NCI-H345 (cell line): Measurements from ENCODE around the gene PCDHGA9.
"Not testable (repeated sequence)": the region's sequence is repeated elsewhere in the genome, so short reads cannot be mapped to it uniquely, and the experiment has no call there.

ENCODE experiments used
- DNase-seq: peaks from one replicate; lab custom pipeline; 2025; lab: John Stamatoyannopoulos, UW

PCDHGA9 gene

DNA sequence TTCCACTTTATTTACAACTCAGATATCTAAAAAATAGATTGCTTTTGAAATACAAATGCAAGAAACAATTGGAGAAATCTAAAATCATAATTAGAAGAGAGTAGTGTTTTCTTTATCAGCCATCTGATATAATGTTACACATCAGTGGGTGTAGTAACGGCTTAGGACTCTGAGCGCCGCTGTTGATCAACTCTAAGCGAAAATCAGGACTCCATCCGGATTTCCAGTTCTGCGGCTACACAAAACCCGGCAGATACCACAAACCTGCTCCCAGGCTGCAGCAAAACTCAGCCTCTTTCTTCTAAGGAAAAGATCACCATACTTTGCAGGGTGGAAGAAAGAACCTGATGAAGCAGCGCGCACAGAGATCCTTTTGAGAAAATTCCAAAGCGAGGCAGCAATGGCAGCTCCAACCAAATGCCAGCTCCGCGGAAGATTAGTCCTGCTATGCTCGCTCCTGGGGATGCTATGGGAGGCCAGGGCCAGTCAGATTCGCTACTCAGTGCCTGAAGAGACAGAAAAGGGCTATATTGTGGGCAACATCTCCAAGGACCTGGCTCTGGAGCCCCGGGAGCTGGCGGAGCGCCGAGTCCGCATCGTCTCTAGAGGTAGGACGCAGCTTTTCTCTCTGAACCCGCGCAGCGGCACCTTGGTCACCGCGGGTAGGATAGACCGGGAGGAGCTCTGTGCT is at the start of gene PCDHGA9:
TSS of gene PCDHGA9 (plus strand) at position 226 of the 691 bp plus-strand sequence. CDS start at position 401, 175 bp downstream.
- DNase-seq: no peak

- DNase-seq: no peak
Observed at GRCh38 chr5:141354900-141355469, 47.6 kb upstream of the PCDHGA9 start, which contains the start of gene PCDHGA4. Gene PCDHGA4 (plus strand): TSS chr5:141355021. CDS start chr5:141355108, 87 bp downstream.

DNA sequence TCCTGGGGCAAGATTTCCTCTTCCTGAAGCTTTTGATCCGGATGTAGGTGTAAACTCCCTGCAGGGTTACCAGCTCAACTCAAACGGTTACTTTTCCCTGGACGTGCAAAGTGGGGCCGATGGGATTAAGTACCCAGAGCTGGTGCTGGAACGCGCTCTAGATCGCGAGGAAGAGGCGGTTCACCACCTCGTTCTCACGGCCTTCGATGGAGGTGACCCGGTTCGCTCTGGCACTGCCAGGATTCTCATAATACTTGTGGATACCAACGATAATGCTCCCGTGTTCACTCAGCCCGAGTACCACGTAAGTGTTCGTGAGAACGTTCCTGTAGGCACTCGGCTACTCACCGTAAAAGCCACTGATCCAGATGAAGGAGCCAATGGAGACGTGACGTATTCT is 46.9 kb upstream of the PCDHGA9 start:
- no peak for DNase-seq

GRCh38 chr5:141356133-141356532 is 46.4 kb upstream of the PCDHGA9 start:
- no peak for DNase-seq

- no peak for DNase-seq
Observed at GRCh38 chr5:141356950-141357349, 45.6 kb upstream of the PCDHGA9 start.

DNA sequence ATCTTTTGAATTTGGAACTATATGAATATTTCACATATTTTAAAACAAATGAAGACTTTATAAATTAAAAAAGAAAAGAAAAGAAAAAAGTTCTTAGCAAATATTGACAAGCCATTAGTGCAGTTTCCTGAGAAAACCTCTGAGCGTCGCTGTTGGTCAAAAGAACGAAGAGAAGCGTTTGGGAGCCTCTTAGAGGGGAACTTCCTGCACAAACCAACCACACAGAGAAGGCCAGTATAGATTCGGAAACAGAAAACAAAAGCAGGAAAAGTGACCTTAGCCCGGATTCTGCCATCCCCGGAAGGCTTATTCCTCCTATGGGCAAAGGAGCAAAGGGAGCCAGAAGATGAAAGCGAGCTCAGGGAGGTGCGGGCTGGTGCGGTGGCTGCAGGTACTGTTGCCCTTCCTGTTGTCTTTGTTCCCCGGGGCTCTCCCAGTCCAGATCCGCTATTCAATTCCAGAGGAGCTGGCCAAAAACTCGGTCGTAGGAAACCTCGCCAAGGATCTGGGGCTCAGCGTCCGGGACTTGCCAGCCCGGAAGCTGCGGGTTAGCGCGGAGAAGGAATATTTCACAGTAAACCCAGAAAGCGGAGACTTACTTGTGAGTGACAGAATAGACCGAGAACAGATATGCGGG is 42.7 kb upstream of the PCDHGA9 start, which contains the start of gene PCDHGB2:
TSS of gene PCDHGB2 (plus strand) at position 205 of the 637 bp plus-strand sequence. CDS start at position 347, 142 bp downstream.
- no peak for DNase-seq

DNA sequence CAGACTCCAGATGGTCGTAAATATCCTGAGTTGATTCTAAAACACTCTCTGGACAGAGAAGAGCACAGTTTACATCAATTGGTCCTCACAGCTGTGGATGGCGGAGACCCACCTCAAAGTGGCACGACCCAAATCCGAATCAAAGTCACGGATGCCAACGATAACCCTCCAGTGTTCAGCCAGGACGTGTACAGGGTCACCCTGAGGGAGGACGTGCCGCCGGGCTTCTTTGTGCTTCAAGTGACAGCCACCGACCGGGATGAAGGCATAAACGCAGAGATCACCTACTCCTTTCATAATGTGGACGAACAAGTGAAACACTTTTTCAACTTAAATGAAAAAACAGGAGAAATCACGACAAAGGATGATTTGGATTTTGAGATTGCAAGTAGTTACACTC is 41.9 kb upstream of the PCDHGA9 start:
- no peak for DNase-seq

GRCh38 chr5:141362719-141363118 is 39.9 kb upstream of the PCDHGA9 start:
- no peak for DNase-seq

DNA sequence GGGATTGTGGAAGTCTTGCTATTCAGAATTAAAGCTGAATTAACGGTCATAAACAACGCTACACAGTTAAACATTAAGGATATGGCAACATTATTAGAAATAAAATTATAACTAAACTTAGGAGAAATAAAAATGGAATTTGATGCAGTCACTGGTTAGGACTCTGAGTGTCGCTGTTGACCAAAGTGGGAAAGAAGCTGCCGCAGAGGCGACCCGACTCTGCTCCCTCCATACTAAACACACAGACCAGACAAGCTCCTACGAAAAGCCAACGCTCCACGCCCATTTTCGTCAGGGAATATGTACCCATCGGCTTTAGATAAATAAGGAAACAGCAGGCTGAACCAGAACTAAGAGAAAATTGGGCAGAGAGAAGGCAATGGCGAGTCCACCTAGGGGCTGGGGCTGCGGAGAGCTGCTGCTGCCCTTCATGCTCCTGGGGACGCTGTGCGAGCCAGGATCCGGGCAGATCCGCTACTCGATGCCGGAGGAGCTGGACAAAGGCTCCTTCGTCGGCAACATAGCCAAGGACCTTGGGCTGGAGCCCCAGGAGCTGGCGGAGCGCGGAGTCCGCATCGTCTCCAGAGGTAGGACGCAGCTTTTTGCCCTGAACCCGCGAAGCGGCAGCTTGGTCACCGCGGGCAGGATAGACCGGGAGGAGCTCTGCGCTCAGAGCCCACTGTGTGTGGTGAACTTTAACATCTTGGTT is 38.5 kb upstream of the PCDHGA9 start, which contains the start of gene PCDHGA5:
TSS of gene PCDHGA5 (plus strand) at position 211 of the 709 bp plus-strand sequence. CDS start at position 380, 169 bp downstream.
- DNase-seq: no peak

GRCh38 chr5:141366016-141366896 is 36.3 kb upstream of the PCDHGA9 start:
- no peak for DNase-seq

DNA sequence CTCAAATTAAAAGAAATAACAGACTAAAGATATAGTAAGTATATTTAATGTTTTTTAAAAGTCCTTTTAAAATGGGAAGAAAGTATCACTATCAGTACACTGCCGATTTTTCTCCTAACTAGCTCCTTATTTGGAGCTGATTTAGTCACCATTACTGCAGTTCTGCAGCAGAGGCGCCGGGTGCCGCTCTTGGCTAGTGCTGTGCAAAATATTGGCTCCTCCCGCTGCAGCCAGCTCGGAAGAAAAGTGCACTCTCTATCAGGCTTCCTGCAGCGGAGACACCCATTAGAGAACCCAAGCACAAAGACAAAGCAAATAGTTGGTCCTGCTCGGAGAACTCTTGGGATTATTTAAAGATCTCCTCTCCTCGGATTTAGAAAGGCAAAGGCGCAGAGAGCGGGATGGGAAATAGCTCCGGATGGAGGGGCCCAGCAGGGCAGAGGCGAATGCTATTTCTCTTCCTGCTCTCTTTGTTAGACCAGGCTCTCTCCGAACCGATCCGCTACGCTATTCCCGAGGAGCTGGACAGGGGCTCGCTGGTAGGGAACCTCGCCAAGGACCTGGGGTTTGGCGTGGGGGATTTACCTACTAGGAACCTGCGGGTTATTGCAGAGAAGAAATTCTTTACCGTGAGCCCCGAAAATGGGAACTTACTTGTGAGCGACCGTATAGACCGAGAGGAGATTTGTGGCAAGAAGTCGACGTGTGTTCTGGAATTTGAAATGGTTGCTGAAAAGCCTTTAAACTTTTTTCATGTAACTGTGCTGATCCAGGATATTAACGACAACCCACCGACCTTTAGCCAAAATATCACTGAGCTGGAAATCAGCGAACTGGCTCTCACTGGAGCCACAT is 32.4 kb upstream of the PCDHGA9 start, which contains the start of gene PCDHGB3:
TSS of gene PCDHGB3 (plus strand) at position 249 of the 855 bp plus-strand sequence. CDS start at position 402, 153 bp downstream.
- DNase-seq: no peak

DNA sequence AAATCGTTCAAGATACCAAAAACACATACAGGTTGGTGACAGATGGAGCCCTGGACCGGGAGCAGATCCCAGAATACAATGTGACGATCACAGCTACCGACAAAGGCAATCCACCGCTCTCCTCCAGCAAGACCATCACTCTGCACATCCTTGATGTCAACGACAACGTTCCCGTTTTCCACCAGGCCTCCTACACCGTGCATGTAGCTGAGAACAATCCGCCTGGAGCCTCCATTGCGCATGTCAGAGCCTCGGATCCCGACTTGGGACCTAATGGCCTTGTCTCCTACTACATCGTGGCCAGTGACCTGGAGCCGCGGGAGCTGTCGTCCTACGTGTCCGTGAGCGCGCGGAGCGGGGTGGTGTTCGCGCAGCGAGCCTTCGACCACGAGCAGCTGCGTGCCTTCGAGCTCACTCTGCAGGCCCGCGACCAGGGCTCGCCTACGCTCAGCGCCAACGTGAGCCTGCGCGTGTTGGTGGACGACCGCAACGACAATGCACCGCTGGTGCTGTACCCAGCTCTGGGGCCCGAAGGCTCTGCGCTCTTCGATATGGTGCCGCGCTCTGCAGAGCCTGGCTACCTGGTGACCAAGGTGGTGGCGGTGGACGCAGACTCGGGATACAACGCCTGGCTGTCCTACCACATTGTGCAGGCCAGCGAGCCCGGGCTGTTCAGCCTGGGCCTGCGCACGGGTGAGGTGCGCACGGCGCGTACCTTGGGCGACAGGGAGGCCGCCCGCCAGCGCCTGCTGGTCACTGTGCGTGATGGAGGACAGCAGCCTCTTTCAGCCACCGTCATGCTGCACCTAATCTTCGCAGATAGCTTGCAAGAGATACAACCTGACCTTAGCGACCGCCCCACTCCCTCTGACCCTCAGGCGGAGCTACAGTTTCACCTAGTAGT is 30.8 kb upstream of the PCDHGA9 start:
- no peak for DNase-seq

- DNase-seq: no peak
Observed at GRCh38 chr5:141373673-141374317, 28.8 kb upstream of the PCDHGA9 start, which contains the start of gene PCDHGA6. Gene PCDHGA6 (plus strand): TSS chr5:141373891. CDS start chr5:141374084, 193 bp downstream.

- no peak for DNase-seq
Observed at GRCh38 chr5:141374627-141375026, 28.0 kb upstream of the PCDHGA9 start.

DNA sequence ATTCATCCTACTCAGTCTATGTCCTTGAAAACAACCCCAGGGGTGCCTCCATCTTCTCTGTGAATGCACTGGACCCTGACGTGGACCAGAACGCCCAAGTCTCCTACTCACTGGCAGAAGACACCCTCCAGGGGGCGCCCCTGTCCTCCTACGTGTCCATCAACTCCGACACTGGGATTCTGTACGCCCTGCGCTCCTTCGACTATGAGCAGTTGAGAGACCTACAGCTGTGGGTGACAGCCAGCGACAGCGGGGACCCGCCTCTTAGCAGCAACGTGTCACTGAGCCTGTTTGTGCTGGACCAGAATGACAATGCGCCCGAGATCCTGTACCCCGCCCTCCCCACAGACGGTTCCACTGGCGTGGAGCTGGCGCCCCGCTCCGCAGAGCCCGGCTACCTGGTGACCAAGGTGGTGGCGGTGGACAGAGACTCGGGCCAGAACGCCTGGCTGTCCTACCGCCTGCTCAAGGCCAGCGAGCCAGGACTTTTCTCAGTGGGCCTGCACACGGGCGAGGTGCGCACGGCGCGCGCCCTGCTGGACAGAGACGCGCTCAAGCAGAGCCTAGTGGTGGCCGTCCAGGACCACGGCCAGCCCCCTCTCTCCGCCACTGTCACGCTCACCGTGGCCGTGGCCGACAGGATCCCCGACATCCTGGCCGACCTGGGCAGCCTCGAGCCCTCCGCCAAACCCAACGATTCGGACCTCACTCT is 27.0 kb upstream of the PCDHGA9 start:
- DNase-seq: not testable (repeated sequence)

DNA sequence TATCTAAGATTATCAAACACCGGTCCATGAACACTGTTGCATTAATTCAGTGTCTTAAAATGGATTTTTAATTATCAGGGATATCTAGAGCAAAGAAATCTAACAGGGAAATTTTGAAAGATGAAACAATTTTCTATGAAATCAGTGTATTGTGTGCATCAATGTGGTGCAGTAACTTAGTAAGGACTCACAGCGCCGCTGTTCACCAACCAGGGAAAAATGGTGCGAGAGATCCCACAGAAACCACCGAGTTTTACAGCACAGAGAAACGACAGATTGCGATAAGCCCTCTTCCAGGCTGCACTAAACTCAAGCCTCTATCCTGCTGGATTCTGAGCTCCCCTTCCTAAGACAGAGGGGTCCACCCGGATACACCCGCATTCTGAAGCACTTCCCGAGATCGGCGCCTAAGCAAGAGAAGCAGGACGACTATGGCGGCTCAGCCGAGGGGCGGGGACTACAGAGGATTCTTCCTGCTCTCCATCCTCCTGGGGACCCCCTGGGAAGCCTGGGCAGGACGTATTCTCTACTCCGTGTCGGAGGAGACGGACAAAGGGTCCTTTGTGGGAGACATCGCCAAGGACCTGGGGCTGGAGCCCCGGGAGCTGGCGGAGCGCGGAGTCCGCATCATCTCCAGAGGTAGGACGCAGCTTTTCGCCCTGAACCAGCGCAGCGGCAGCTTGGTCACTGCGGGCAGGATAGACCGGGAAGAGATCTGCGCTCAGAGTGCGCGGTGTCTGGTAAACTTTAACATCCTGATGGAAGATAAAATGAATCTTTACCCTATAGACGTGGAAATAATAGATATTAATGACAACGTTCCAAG is 19.9 kb upstream of the PCDHGA9 start, which contains the start of gene PCDHGA7:
TSS of gene PCDHGA7 (plus strand) at position 274 of the 826 bp plus-strand sequence. CDS start at position 432, 158 bp downstream.
- DNase-seq: no peak

DNA sequence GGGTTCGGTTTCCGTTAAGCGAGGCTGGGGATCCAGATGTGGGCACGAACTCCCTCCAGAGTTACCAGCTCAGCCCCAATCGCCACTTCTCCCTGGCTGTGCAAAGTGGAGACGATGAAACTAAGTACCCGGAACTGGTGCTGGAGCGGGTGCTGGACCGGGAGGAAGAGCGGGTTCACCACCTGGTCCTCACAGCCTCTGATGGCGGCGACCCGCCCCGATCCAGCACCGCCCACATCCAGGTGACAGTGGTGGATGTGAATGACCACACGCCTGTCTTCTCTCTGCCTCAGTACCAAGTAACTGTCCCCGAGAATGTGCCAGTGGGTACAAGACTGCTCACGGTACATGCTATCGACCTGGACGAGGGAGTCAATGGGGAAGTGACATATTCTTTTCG is 19.2 kb upstream of the PCDHGA9 start:
- no peak for DNase-seq
